Thyroid gland (tissue), 4 donors: ENCODE results near the gene NKAPL.

Experiments
- POLR2A ChIP-seq, 2 donors: fragments of 450-650 bp; IDR thresholded peaks; one replicate each; pipeline ENCODE4 v1.6.1; 2017; ENCODE audit warnings: antibody characterized with exemption in 2 of 2, mild to moderate bottlenecking in 2 of 2, moderate library complexity in 1 of 2
- TF ChIP-seq, protein P1 (sequence below), 6 experiments: fragments of 200-600 bp in 3 of 6; fragments of 450-650 bp in 3 of 6; sonication (generic) in 3 of 6; IDR thresholded peaks; one replicate each; pipeline ENCODE4 v1.5.1; 2016 to 2019; ENCODE audit warnings: antibody characterized with exemption in 6 of 6, mild to moderate bottlenecking in 2 of 6, inconsistent platforms in 1 of 6, moderate library complexity in 1 of 6

DNA sequence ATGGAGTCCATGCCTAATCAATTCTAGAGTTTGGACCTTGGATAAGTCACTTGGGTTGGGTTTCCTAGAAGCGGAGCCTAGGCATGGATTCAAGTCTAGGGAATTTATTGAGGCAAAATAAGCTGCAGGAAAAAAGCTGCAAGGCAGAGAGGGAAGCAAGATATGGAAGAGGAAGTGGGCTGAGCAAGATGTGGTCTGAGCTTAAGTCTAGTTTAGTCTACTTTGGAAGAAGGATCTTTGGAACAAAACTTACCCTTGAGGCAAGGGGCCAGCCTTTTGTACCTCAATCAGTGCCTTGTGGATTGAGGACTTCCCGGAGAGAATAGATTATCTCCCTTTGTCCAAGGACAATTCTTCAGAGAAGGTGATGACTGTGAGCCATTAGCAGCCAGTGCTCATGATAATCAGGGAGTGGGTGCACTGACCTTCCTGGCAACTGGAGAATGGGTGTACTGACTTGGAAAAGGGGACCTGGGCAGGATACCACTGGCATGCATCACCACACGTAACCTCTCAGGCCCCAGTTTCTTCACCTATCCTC, 23.1 kb upstream of the NKAPL start:
- TF ChIP-seq, protein P1, sequence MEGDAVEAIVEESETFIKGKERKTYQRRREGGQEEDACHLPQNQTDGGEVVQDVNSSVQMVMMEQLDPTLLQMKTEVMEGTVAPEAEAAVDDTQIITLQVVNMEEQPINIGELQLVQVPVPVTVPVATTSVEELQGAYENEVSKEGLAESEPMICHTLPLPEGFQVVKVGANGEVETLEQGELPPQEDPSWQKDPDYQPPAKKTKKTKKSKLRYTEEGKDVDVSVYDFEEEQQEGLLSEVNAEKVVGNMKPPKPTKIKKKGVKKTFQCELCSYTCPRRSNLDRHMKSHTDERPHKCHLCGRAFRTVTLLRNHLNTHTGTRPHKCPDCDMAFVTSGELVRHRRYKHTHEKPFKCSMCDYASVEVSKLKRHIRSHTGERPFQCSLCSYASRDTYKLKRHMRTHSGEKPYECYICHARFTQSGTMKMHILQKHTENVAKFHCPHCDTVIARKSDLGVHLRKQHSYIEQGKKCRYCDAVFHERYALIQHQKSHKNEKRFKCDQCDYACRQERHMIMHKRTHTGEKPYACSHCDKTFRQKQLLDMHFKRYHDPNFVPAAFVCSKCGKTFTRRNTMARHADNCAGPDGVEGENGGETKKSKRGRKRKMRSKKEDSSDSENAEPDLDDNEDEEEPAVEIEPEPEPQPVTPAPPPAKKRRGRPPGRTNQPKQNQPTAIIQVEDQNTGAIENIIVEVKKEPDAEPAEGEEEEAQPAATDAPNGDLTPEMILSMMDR (IDR thresholded peaks at IDR 0.05): no peak
- no peak for TF ChIP-seq POLR2A (IDR thresholded peaks at IDR 0.05)
